NCI-H774 (cell line): ENCODE results near the gene TBC1D2B.

Experiments
- DNase-seq: peaks from one replicate; lab custom pipeline; 2025; lab: John Stamatoyannopoulos, UW

Gene TBC1D2B

DNA sequence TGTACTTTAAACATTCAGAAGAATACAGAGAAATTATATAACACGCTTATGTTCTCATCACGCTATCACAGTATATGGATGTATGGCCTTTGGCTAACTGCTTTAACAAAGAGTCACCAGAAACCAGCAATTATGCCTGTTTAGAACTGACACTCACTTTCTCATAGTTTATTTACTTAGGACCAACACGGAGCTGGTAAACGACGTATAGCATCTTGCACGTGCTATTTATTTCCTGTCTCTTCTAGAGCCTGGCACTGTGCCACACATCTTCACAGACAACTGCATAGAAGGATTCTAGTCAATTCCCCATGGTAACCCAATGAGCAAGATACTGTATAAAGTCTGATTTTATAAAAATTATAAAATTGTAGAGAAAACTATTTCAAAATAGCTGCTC lies 43.6 kb downstream of the TBC1D2B start:
- no peak for DNase-seq

- no peak for DNase-seq
Measured at GRCh38 chr15:78032671-78033070, 44.8 kb downstream of the TBC1D2B start.

DNA sequence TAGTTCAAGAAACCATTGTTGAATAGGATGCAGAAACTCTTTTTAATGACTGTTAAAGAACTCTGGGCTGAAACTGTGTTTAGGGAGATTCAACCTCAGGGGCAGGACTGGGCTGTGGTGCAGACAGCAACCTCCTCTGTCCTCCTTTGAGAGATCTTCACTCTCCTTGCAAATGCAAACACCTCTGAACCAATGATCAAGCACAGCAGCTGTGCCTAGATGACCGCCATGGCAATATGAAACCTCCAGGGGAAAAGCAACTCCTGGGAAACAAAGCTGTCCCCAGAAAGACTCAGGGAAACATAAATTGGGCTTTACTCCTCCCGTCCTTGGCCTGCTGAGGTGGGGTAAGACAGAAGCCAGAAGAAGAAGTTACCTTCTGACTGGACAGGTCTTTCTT lies 52.6 kb downstream of the TBC1D2B start:
- DNase-seq, result no peak

GRCh38 chr15:78024519-78024870 lies 53.0 kb downstream of the TBC1D2B start:
- no peak for DNase-seq

DNA sequence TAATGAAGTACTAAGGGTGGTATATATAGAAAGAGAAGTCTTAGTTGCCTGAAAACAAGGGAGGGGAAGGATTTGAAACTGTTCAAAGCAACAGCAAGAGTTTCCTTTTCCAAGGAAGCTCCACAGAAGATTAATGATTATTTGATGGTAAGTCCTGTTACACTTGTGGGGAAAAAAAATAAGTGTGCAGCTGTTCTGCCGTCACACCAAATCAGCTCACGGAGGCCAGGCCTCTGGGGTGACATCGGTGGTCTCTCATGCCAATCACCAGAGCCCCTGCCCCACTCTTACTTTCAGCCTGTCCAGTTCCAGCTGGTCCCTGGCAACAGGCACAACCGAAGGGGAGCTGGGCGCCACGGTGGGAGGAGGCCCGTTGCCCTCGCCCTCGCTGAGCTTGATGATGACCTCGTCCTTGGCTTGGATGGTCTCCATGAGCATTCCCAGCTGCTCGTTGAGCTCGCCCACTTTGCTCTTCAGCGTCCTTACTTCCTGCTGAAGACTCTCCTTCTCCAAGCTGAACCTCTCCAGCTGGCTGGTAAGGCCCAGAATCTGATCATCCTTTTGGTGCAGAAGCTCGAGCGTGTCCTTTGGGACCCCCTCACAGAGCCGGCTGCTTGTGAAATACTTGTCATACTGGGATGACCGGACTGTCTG lies 53.5 kb downstream of the TBC1D2B start:
- DNase-seq, result no peak

GRCh38 chr15:78023081-78023665 lies 54.3 kb downstream of the TBC1D2B start:
- no peak for DNase-seq

- DNase-seq, result no peak
Measured at GRCh38 chr15:78021761-78022160, 55.8 kb downstream of the TBC1D2B start.

DNA sequence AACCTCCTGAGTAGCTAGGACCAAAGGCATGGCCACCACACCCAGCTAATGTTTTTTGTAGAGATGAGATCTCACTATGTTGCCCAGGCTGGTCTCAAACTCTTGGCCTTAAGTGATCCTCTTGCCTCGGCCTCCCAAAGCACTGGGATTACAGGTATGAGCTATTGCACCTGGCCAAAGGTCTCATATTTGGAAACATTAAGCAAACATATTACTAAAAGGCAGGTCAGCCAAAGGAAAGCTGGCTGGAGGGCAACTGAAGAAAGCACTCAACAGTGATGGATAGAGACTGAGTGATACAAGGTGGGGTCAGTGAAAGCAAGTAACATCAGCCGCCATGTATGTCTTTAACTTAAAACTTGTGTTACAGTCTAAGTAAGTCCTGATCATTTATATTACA lies 57.5 kb downstream of the TBC1D2B start:
- DNase-seq, result no peak

DNA sequence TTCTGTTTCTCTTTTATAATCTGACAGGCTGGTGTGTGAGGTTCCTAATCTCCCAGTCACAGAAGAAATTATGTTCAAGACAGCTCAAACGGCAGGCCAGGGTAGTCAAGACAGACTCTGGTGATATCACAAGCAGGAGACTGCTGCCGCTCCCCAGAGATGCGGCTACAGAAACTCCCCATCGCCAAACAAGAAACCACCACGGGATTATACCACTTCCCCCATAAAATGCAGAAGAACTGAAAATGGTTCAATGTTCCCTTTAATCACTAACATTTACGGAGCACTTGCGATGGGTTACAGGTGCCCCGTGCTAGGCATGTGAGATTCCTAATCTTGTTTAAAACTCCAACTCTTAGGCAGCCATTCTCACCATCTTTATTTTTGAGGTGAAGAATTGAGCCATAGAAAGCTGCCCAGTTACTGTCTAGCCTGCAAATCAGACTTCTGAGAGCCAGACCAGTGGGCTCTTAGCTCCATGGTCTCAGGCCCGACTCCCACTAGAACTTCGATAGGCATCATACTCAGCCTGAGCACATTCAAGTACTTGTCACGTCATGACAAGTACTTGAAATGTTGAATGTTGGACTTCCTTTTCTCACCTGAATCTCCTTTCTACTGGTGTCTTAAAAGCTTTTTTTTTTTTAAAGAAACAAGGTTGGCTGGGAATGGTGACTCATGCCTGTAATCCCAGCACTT lies 58.4 kb downstream of the TBC1D2B start:
- DNase-seq, result no peak

GRCh38 chr15:78018445-78018844 lies 59.1 kb downstream of the TBC1D2B start:
- DNase-seq, result no peak

GRCh38 chr15:78016860-78017259 lies 60.7 kb downstream of the TBC1D2B start:
- no peak for DNase-seq

DNA sequence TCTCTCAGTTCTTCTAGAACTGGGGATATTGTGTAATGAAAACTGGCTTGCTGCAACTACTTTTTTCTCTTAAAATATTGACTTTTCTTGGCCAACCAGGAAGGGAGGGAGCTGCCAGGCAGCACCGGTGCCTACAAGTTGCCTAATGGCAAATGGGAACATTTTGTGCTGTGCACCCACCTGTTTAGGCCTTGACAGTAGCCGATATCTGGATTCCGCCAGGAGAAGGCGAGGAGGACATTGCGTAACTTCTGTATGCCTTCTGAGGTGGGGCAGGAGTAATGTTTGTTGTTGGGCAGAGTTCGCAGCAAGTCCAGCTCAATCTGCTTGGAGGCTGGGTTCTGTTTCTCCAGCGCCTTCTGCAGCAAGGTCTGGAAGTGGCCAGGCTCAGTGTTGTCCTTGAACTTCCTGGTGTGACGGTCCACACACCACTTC lies 64.9 kb downstream of the TBC1D2B start:
- no peak for DNase-seq

- no peak for DNase-seq
Measured at GRCh38 chr15:78010067-78010466, 67.4 kb downstream of the TBC1D2B start.

DNA sequence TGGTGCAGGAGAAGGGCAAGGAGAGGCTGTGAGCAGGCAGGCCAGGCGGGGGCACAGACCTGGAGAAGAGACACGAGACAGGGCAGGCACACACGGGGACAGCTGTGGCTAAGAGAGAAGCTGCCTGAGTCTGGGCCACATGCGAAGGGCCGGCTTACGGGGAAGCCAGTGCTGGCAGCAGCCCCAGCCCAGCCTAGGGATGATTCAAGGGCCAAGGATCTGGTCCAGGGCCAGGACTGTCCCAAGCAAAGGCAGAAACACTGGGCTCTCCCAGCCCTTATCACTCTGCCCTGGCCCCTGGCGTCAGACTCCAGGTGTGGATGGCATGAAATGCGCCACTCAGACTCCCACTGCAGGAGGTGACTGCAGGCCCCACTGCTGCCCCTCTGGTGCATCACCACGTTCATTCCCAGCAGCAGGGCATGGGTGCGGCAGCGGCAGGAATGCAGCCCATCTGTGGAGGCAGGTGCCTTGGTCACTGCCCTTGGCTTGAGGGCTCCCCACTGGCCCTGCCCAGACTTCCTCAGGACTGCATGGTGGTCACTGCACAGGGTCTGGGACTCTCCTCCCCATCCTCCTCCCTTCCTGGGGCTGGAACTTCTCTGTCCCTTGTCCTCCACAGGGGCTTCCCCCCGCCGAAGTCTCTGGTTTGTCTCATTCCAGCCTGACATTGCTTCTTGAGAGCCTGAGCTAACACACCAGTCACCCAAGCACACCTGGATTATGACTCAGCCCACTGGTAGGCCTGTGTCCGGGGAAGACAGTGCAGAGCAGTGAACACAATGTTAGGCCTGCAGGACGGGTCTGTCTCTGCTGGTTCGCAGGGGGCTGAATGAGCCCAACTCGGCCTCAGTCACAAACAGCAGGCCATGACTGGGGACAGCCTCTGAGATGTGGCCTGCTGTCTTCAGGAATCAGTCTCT lies 69.3 kb downstream of the TBC1D2B start:
- no peak for DNase-seq

DNA sequence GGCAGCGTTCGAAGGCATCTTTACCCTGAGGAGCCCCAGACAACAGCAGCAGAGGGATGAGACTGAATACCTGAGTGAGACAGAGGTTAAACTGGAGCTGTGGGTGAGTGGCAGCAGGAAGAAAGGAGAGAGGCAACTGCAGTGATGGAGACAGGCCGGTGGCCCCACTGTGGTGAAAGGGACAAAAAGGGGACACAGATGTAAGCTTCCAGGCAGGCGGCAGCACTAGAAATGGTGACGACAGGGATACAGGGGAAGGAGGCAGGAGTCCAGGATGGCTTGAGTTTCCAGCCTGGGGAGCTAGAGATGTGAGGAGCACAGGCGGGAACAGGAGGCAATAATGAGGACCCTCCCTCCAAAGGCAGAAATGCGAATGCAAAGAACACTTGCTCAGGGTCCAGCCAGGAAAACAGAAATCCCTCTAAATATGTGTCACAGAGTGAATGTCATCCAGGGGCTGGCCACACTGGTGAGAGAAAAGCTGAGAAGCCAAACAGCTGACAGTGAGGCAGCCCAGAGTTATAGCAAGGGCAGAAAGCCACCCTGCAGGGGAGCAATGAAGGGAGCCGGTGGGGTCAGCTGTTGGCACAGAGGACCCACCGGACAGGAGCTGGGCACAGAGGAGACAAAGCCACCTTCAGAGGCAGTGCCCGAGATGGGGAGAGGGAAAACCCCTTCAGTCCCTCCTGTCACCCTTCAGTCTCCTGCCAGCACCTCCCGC lies 70.1 kb downstream of the TBC1D2B start:
- no peak for DNase-seq

DNA sequence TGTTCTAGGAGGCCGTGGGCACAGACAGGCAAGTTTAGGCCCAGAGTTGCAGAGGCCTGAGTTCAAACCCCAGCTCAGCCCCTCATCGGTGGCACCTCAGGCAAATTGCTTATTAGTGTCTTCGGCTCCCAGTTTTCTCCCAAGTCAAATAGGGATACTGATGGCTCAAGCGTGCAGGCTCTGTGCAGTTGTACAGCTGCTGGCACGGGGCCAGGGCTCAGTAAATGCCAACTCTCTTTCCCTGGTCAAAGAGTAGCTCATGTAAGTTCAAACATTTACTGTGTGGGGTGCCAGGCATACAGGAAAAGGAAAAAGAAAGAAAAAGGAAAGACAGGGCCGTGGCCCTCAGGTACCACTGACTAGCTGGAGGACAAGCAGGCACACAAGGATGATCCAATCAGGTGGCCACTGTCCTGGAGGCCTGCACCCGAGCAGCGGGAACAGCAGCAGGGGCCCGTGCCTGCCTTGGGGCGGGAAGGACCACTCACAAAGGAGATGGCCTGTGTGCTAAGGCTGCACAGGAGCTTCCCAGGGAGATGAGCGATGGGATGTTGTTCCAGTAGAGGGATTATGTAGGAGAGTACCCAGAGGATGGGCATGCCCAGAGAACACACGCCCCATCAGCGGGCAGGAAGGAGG lies 70.8 kb downstream of the TBC1D2B start:
- DNase-seq, result peak; percentile 2

DNA sequence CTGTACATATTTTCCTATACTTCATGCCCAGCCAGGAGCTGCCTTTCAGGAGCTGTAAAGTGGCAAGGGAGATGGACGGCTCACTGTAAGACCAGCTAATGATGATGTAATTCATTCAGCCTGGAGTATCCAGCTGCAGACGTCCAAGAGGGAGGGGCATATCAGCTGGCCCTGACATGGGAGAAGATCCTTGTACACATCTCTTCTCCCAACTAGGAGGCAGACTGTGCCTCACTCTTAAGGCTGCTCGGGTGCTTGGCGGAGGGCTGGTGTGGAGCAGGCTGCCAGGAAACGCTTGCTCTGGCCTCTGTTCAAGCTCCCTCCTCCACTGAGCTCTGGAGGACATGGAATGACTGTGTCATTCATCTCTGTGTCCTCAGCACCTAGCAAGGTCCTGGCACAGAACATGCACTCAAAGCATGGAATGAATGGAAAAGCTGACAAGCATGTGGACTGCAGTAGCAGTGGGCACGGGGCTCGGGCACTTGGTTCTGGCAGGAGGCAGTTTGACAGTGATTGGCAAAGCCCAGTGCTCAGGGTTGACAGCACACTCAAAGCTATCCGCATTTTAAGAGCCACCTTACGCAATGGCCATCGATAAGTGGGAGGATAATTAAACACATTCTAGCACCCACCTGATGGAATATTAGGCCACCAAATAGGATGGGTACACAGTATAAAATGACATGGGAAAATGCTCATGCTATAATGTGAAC lies 72.4 kb downstream of the TBC1D2B start:
- DNase-seq, result peak; percentile 55

GRCh38 chr15:78004222-78004727 lies 73.2 kb downstream of the TBC1D2B start:
- no peak for DNase-seq

GRCh38 chr15:78003539-78004008 lies 73.9 kb downstream of the TBC1D2B start:
- DNase-seq, result peak; percentile 84

GRCh38 chr15:78002996-78003395 lies 74.5 kb downstream of the TBC1D2B start:
- peak; percentile 22 for DNase-seq
